Activated CD8-positive, alpha-beta T cell treated with anti-CD3 and anti-CD28 coated beads for 36 hours (primary cell): ENCODE data around the gene ADIPOR2. TPM values are rescaled to one million over a fixed set of nuclear protein-coding genes. Genes with fewer than 3 reads are reported as not detected.

ENCODE experiments used
- ATAC-seq: fragments of 200-7000 bp; cut with Tn5 transposase; one replicate; pipeline ENCODE4 v1.10.0; 2021; ENCODE audit warnings: mild to moderate bottlenecking, moderate library complexity
- CTCF ChIA-PET: fragments of 350-600 bp; sonication (Branson Sonifier 250); formaldehyde crosslinking; loops from one replicate; lab custom pipeline; 2021; ENCODE audit warnings: antibody characterized with exemption; lab: Charles Lee
- POLR2A ChIA-PET: fragments of 350-600 bp; sonication (Branson Sonifier 250); formaldehyde crosslinking; loops from one replicate; lab custom pipeline; 2021; ENCODE audit warnings: antibody characterized with exemption; lab: Charles Lee
- DNase-seq: peaks from one replicate; pipeline ENCODE4 v3.0.0-alpha.2; 2020
- H3K27ac Mint-ChIP-seq: one replicate; pipeline ENCODE4 v1.8.0; 2021; ENCODE audit warnings: mild to moderate bottlenecking, mixed read lengths
- H3K27me3 Mint-ChIP-seq: one replicate; pipeline ENCODE4 v1.8.0; 2021; ENCODE audit warnings: mixed read lengths
- H3K36me3 Mint-ChIP-seq: one replicate; pipeline ENCODE4 v1.8.0; 2021; ENCODE audit warnings: low read depth, mixed read lengths
- H3K4me1 Mint-ChIP-seq: one replicate; pipeline ENCODE4 v1.8.0; 2021; ENCODE audit warnings: low read depth, mixed read lengths
- H3K4me3 Mint-ChIP-seq: one replicate; pipeline ENCODE4 v1.8.0; 2021; ENCODE audit warnings: mild to moderate bottlenecking, moderate library complexity, mixed read lengths
- H3K9me3 Mint-ChIP-seq: one replicate; pipeline ENCODE4 v1.8.0; 2021; ENCODE audit warnings: mixed read lengths
- intact Hi-C: fragments of 100-400 bp; cut with micrococcal nuclease; formaldehyde crosslinking; loops from one replicate; pipeline ENCODE4 v1.10.0; 2022
- total RNA-seq, 2 experiments: library from RNA; stranded (reverse); gene quantifications; one replicate each; pipeline ENCODE4 v1.2.3, GENCODE V29; 2021
- TF ChIP-seq, protein P1 (sequence below): fragments of 200-600 bp; IDR thresholded peaks from one replicate; pipeline ENCODE4 v1.8.0; 2022; ENCODE audit warnings: antibody characterized with exemption, mild to moderate bottlenecking

Gene ADIPOR2
- total RNA-seq, 2 experiments from 2014 or later = 48.3 to 49.9 TPM

DNA sequence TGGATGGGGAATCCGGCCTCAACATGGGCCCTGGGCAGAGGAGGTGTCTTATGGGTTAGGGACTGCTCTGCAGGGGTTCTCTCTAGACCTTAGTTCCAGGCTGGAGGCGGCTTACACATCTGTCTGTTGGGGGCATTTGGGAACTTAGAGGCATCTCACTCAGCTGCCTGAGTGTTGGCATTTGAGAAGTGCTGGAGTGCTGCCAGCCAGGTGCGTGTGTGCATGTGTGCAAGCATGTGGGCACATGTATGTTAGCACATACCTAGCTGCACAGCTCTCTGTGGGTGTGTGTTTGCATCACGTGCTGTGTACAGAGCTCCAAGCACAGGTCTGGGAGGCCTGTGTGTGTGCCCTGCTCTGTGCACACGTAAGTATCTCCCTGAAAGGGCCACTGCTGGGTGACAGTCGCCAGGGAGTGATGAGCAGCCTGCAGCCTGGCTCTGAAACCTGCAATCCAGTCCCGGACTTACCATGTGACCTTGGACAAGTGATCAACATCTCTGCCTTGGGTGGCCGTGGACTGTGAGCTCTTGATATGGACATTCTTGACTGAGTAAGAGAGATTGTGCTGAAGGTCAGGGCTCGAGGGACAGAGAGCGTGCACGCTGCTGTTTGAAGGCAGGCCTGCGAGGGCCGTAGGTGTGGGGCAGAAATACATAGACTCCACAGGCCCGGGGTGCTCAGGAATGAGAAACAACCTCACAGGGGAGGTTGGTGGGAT lies 134.7 kb downstream of the ADIPOR2 start:
- intact Hi-C loops = no loop called here
- H3K27ac Mint-ChIP-seq = no peak overlapping the region

DNA sequence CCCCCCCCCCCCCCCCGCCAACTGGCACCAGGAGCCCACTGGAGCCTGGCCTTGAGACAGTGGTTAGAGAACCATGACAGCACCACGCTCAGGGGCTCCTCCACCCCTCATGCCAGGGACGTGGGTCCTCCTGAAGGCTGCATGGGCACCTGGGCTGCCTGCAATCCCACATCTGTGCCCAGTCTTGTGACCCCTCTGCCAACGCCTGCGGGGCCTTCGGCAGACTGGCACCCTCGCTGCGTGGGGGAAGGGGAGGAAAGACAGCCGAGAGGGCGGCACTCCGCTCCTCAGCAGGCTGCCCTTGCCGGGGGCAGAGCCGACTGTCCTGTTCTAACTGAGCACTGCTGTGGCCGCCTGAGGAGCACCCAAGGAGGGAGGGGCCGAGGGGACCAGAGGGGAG lies 135.5 kb downstream of the ADIPOR2 start:
- DNase-seq (no peak), ATAC-seq (no peak)
- POLR2A ChIA-PET = interaction anchor here (0.6 kb wide), 1 partner anchor 906 kb away, joined by 3 read pairs; no protein-coding TSS in a partner anchor
- TF ChIP-seq, protein P1, sequence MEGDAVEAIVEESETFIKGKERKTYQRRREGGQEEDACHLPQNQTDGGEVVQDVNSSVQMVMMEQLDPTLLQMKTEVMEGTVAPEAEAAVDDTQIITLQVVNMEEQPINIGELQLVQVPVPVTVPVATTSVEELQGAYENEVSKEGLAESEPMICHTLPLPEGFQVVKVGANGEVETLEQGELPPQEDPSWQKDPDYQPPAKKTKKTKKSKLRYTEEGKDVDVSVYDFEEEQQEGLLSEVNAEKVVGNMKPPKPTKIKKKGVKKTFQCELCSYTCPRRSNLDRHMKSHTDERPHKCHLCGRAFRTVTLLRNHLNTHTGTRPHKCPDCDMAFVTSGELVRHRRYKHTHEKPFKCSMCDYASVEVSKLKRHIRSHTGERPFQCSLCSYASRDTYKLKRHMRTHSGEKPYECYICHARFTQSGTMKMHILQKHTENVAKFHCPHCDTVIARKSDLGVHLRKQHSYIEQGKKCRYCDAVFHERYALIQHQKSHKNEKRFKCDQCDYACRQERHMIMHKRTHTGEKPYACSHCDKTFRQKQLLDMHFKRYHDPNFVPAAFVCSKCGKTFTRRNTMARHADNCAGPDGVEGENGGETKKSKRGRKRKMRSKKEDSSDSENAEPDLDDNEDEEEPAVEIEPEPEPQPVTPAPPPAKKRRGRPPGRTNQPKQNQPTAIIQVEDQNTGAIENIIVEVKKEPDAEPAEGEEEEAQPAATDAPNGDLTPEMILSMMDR = no peak
- Mint-ChIP-seq H3K4me3 (no peak overlapping the region), H3K4me1 (no peaks in the 10 kb centered on the region), H3K36me3 (no peaks in the 10 kb centered on the region), H3K27ac (no peak overlapping the region), H3K27me3 (peaks cover 16% of the 10 kb centered on the region), H3K9me3 (no peaks in the 10 kb centered on the region)
- CTCF ChIA-PET = no interaction called here
- intact Hi-C loops = no loop called here

More for the DNA sequence above, 134.7 kb downstream of the ADIPOR2 start:
- no peaks in the 10 kb centered on the region for H3K36me3 Mint-ChIP-seq
- no peak for DNase-seq
- TF ChIP-seq, protein P1 = no peak
- no peak for ATAC-seq
- peaks cover 14% of the 10 kb centered on the region for H3K27me3 Mint-ChIP-seq
- POLR2A ChIA-PET = interaction anchor here (0.6 kb wide), 2 partner anchors 65 to 130 kb away, joined by 3 read pairs; no protein-coding TSS in a partner anchor
- no peaks in the 10 kb centered on the region for H3K9me3 Mint-ChIP-seq
- H3K4me3 Mint-ChIP-seq = no peak overlapping the region
- CTCF ChIA-PET = interaction anchor here (2.5 kb wide), 1 partner anchor 114 kb away, joined by 8 read pairs; no protein-coding TSS in a partner anchor
- H3K4me1 Mint-ChIP-seq = no peaks in the 10 kb centered on the region

DNA sequence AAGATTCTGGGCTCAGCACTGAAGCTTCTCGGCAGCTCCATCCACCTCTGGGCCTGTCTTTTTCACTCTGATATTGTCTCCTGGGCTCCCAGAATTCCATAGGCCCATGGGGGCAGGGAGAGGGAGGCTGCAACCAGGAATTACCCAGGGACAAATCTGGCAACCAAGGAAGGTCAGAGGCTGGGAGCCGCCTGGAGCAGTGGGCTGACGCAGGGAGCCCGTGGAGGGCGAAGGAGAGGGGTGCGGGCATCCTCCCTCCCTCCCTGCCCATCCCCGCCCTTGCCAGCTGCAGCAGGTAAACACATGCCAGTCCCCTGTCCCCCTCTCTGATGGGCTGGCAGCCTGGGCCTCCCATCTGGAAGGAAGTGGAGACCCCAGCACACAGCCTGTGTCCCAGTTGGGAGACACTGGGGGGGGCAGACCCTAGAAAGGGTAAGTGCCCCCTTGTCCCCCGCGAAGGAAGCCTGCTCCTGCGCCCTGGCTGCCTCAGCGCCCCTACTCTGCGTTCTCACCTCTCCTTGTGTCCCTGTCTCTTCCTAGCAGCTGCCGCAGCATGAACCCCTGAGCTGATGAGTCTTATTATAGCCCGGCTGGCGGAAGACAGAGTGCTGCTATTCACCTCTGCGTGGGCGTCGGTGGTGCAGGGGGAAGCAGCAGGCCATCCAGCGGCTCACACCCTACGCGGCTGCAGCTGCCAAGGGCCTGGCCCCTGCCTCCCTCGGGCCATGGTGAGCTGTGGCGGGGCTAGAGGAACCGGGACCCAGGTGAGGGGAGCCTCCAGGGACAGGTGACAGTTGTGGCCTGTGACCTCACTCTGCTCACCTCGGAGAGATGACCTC lies 136.2 kb downstream of the ADIPOR2 start:
- no peak overlapping the region for H3K4me3 Mint-ChIP-seq
- H3K27ac Mint-ChIP-seq = no peak overlapping the region
- no peaks in the 10 kb centered on the region for H3K9me3 Mint-ChIP-seq
- intact Hi-C loops = no loop called here
- H3K36me3 Mint-ChIP-seq = no peaks in the 10 kb centered on the region
- DNase-seq (no peak), ATAC-seq (no peak)
- H3K27me3 Mint-ChIP-seq = peaks cover 19% of the 10 kb centered on the region
- TF ChIP-seq, protein P1 = no peak
- ChIA-PET POLR2A (no interaction called here), CTCF (no interaction called here)
- no peaks in the 10 kb centered on the region for H3K4me1 Mint-ChIP-seq

DNA sequence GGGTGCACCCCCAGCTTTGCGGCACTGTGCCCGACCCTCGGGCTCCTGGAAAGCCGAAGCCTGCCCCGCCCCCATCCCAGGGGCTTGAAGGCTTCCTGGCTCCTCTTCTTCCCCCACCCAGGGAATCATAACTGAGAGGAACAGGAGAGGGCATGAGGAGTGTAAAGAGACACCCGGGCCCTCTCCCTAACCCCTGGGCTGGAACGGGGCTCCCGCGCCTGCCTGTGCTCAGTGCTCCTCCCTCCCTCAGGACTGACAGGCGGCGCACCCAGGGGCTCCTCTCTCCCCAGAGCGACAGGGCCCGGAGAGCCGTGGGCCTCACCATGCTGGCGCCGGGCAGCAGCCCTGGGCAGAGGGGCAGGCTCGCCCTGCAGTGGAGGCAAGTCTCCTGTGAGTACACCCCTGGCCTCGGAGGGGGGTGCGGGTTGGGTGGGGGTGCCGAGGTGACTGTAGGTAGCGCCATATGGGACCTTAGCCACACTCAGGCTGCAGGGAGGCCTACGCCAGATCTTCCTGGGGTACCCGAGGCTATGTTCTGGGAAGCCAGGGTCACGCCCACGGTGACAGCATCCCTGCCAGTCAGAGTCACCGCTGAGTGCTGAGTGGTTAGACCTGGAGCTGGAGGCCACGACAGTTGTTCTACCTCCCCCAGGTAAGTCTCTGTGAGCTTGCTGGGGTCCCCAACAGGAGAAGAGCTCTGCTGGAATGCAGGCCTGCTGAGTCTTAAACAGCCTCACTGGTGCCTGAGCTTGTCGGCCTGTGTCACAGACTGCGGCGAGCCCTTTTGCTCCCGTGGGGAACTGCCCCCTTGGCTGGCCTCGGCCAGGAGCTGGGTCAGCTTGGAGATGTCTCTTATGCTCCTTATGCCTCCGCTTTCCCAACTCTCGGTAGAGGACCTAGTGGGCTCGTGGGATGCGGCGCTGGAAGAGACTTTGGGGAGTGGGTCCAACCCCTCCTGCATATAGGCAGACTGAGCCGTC lies 137.2 kb downstream of the ADIPOR2 start:
- H3K4me3 Mint-ChIP-seq = no peak overlapping the region
- H3K9me3 Mint-ChIP-seq = no peaks in the 10 kb centered on the region
- no peak for ATAC-seq
- TF ChIP-seq, protein P1 = no peak
- peaks cover 21% of the 10 kb centered on the region for H3K27me3 Mint-ChIP-seq
- DNase-seq = no peak
- no peaks in the 10 kb centered on the region for H3K4me1 Mint-ChIP-seq
- ChIA-PET CTCF (no interaction called here), POLR2A (no interaction called here)
- no peak overlapping the region for H3K27ac Mint-ChIP-seq
- intact Hi-C loops = no loop called here
- no peaks in the 10 kb centered on the region for H3K36me3 Mint-ChIP-seq
